ENCODE data around the gene PRKAR2A.
"Not testable (repeated sequence)": the region's sequence is repeated elsewhere in the genome, so short reads cannot be mapped to it uniquely, and the experiment has no call there.

DNA sequence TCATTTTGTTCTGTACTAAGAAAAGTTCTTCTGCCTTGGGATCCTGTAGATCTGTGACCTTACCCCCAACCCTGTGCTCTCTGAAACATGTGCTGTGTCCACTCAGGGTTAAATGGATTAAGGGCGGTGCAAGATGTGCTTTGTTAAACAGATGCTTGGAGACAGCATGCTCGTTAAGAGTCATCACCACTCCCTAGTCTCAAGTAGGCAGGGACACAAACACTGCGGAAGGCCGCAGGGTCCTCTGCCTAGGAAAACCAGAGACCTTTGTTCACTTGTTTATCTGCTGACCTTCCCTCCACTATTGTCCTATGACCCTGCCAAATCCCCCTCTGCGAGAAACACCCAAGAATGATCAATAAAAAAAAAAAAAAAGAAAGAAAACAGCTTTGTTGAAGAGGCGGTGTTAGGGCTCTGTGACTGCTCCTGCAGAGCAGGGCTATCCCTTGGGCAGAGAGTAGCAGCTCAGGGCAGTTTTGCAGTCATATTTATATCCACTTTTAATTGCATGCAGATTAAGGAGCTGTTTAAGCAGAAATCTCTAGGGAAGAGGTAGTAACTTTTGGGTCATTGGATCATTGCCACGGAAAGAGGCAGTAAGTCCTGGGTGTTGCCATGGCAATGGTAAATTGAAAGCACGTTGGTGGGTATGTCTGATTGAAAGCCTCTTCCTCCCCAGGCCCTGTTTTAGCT lies 112.5 kb downstream of the PRKAR2A start:
- not testable (repeated sequence) for TF ChIP-seq POLR2A (IDR thresholded peaks at IDR 0.05)
- TF ChIP-seq, protein P1, sequence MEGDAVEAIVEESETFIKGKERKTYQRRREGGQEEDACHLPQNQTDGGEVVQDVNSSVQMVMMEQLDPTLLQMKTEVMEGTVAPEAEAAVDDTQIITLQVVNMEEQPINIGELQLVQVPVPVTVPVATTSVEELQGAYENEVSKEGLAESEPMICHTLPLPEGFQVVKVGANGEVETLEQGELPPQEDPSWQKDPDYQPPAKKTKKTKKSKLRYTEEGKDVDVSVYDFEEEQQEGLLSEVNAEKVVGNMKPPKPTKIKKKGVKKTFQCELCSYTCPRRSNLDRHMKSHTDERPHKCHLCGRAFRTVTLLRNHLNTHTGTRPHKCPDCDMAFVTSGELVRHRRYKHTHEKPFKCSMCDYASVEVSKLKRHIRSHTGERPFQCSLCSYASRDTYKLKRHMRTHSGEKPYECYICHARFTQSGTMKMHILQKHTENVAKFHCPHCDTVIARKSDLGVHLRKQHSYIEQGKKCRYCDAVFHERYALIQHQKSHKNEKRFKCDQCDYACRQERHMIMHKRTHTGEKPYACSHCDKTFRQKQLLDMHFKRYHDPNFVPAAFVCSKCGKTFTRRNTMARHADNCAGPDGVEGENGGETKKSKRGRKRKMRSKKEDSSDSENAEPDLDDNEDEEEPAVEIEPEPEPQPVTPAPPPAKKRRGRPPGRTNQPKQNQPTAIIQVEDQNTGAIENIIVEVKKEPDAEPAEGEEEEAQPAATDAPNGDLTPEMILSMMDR (IDR thresholded peaks at IDR 0.05) = not testable (repeated sequence)
